ENCODE measurements around the gene ARL5A.

DNA sequence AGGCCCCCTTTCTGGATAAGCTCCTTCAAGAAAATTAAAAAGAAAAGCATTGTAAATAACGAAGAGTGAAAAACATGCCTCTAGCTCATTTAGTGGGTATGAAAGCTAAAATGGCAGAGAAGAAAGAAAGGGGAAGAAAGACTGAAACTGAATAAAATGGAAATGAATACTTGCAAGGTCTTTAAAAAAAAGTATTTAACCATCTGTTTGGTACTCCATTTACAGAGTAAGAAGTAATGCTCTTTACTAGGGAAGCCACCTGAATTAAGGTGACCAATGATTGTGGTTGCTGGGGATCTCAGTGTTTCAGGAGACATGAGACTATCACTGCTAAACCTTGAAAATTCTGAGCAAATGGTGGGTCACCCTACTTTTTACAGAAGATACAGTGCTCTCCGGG is 17.7 kb upstream of the ARL5A start:
- no peak for TF ChIP-seq CTCF (IDR thresholded peaks at IDR 0.05)
- TF ChIP-seq POLR2A (IDR thresholded peaks at IDR 0.05): no peak
